ENCODE data around the gene HTT. TPM values are rescaled to one million over a fixed set of nuclear protein-coding genes. Genes with fewer than 3 reads are reported as not detected.

HTT gene
- total and polyA plus RNA-seq, 10 of the 15 experiments (the other 5 are each of a cell fraction or from before 2014, with no cell fraction given): 3.3 to 113 (median 43.3) TPM

DNA sequence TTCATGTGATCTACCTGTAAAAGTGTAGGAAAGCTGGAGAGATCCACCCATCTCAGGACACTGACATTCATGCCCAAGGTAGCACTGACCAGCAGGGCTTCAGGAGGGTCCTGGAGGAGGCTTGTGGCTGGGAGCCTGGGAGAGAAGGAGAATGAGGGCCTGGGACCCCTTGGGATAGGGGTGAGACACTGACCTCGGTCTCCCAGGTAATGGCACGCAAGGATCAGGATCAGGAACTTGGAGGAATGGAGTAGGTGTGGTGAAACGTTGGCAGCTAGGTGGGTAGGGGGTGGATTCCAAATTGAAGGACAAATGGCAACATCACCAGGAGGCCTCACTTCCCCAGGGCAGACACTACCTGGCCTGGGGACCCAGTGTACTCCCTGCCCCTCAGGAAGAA lies 206.0 kb downstream of the HTT start:
- H3K79me2 ChIP-seq (ENCODE audit: control insufficient read depth, insufficient read depth, low read length): no peaks in the 10 kb centered on the region
- no peaks in the 10 kb centered on the region for H4K20me1 ChIP-seq (ENCODE audit: control insufficient read depth, insufficient read depth)
- TF ChIP-seq MYB (IDR thresholded peaks at IDR 0.05; ENCODE audit: borderline replicate concordance, low read depth, low read length): no peak
- TF ChIP-seq, protein P1, sequence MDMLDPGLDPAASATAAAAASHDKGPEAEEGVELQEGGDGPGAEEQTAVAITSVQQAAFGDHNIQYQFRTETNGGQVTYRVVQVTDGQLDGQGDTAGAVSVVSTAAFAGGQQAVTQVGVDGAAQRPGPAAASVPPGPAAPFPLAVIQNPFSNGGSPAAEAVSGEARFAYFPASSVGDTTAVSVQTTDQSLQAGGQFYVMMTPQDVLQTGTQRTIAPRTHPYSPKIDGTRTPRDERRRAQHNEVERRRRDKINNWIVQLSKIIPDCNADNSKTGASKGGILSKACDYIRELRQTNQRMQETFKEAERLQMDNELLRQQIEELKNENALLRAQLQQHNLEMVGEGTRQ (IDR thresholded peaks at IDR 0.05; ENCODE audit: borderline replicate concordance, low read depth, low read length): no peak
- POLR2A ChIA-PET: no interaction called here
- H3K4me1 ChIP-seq (ENCODE audit: control insufficient read depth, insufficient read depth, low read length): no peaks in the 10 kb centered on the region
- ATAC-seq: no peak
- H3K27me3 ChIP-seq (replicated peaks in 1 of 2; ENCODE audit: control insufficient read depth in 2 of 2, insufficient read depth in 2 of 2, low read length in 1 of 2): 0 out of 4 replicates have a peak, but pooled peaks cover 0 to 2% of the 10 kb centered on the region in 2 experiments
- H3K36me3 ChIP-seq (ENCODE audit: control insufficient read depth in 2 of 2, insufficient read depth in 2 of 2, low read length in 1 of 2): no peaks in the 10 kb centered on the region
- CTCF ChIA-PET: no interaction called here
- peaks cover 2% of the 10 kb centered on the region; the same call in 1 of the 3 replicates for H3K9me3 ChIP-seq (replicated peaks; ENCODE audit: control insufficient read depth, insufficient read depth, low read length)
- intact Hi-C loops (cut with micrococcal nuclease; ENCODE audit: unreplicated experiment): no loop called here
- H2AFZ ChIP-seq (ENCODE audit: control insufficient read depth, low read depth, low read length): no peak overlapping the region
- WGBS (ENCODE audit: insufficient coverage, insufficient replicate concordance, low lambda C conversion rate, missing lambda C conversion rate): 32% methylated on average over 3 of the region's 3 CpGs
- BruUV-seq (replicated peaks): no TSS peak
- no peak for FAIRE-seq
- H3K9ac ChIP-seq (ENCODE audit: control insufficient read depth, insufficient read depth, low read length): no peak overlapping the region
- H3K27ac ChIP-seq (ENCODE audit: control insufficient read depth, insufficient read depth): no peak overlapping the region
- DNase-seq (ENCODE audit: low read depth, low spot score): no peak
- in situ Hi-C loops (cut with MboI): no loop called here
- H3K4me2 ChIP-seq (ENCODE audit: control insufficient read depth, insufficient read depth): no peak overlapping the region
- RAD21 ChIA-PET (ENCODE audit: unreplicated experiment): no interaction called here
- no peak overlapping the region for H3K4me3 ChIP-seq
- SMC1A ChIA-PET (ENCODE audit: uncharacterized antibody, unreplicated experiment): no interaction called here

DNA sequence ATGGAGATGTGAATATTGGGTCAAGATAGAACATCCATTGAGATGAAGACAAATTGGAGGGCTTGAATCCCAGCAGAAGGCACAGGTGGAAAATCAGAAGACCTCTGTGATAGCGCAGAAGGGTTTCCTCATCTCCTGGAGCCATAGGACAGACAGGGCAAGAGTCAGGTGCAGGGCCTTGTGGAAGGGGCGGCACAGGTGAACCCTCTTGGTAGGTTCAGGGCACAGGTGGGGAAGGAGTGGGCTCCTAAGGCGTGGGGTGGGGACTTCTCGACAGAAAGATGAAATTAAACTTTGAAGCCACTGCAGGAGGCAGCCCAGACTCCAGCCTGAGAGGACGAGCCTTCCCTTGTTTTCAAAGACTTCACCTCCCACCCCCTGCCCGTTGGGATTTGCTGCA lies 209.0 kb downstream of the HTT start:
- BruUV-seq (replicated peaks): no TSS peak
- ChIA-PET CTCF (interaction anchor here (0.6 kb wide), 1 partner anchor 9 kb away, joined by 3 read pairs; no protein-coding TSS in a partner anchor), RAD21 (ENCODE audit: unreplicated experiment) (no interaction called here), SMC1A (ENCODE audit: uncharacterized antibody, unreplicated experiment) (no interaction called here), POLR2A (no interaction called here)
- ATAC-seq (no peak), FAIRE-seq (no peak), DNase-seq (ENCODE audit: low read depth, low spot score) (no peak)
- Histone ChIP-seq H3K27me3 (replicated peaks in 1 of 2; ENCODE audit: control insufficient read depth in 2 of 2, insufficient read depth in 2 of 2, low read length in 1 of 2) (no peaks in the 10 kb centered on the region), H3K4me1 (ENCODE audit: control insufficient read depth, insufficient read depth, low read length) (peaks cover 14% of the 10 kb centered on the region), H4K20me1 (ENCODE audit: control insufficient read depth, insufficient read depth) (no peaks in the 10 kb centered on the region), H3K4me3 (no peak overlapping the region), H3K9ac (ENCODE audit: control insufficient read depth, insufficient read depth, low read length) (no peak overlapping the region), H2AFZ (ENCODE audit: control insufficient read depth, low read depth, low read length) (no peak overlapping the region), H3K79me2 (ENCODE audit: control insufficient read depth, insufficient read depth, low read length) (no peaks in the 10 kb centered on the region), H3K27ac (ENCODE audit: control insufficient read depth, insufficient read depth) (no peak overlapping the region), H3K4me2 (ENCODE audit: control insufficient read depth, insufficient read depth) (no peak overlapping the region), H3K9me3 (replicated peaks; ENCODE audit: control insufficient read depth, insufficient read depth, low read length) (peaks cover 2% of the 10 kb centered on the region; the same call in 1 of the 3 replicates), H3K36me3 (ENCODE audit: control insufficient read depth in 2 of 2, insufficient read depth in 2 of 2, low read length in 1 of 2) (no peaks in the 10 kb centered on the region)
- intact Hi-C loops (cut with micrococcal nuclease; ENCODE audit: unreplicated experiment) (no loop called here), in situ Hi-C loops (cut with MboI) (no loop called here)
- WGBS (ENCODE audit: insufficient coverage, insufficient replicate concordance, low lambda C conversion rate, missing lambda C conversion rate): 26% methylated on average over 6 of the region's 6 CpGs
- no peak for TF ChIP-seq MXI1 (IDR thresholded peaks at IDR 0.05; ENCODE audit: low read depth, low read length)
- TF ChIP-seq, protein P2, sequence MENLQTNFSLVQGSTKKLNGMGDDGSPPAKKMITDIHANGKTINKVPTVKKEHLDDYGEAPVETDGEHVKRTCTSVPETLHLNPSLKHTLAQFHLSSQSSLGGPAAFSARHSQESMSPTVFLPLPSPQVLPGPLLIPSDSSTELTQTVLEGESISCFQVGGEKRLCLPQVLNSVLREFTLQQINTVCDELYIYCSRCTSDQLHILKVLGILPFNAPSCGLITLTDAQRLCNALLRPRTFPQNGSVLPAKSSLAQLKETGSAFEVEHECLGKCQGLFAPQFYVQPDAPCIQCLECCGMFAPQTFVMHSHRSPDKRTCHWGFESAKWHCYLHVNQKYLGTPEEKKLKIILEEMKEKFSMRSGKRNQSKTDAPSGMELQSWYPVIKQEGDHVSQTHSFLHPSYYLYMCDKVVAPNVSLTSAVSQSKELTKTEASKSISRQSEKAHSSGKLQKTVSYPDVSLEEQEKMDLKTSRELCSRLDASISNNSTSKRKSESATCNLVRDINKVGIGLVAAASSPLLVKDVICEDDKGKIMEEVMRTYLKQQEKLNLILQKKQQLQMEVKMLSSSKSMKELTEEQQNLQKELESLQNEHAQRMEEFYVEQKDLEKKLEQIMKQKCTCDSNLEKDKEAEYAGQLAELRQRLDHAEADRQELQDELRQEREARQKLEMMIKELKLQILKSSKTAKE (IDR thresholded peaks at IDR 0.05; ENCODE audit: low read depth, poor library complexity, severe bottlenecking): no peak
- no peak for TF ChIP-seq RBBP5 (conservative IDR thresholded peaks at IDR 0.05)
- no peak for TF ChIP-seq GABPA (IDR thresholded peaks at IDR 0.05; ENCODE audit: low read depth)
- TF ChIP-seq NFIC (IDR thresholded peaks at IDR 0.05; ENCODE audit: low read depth, low read length): no peak
- TF ChIP-seq, protein P3, sequence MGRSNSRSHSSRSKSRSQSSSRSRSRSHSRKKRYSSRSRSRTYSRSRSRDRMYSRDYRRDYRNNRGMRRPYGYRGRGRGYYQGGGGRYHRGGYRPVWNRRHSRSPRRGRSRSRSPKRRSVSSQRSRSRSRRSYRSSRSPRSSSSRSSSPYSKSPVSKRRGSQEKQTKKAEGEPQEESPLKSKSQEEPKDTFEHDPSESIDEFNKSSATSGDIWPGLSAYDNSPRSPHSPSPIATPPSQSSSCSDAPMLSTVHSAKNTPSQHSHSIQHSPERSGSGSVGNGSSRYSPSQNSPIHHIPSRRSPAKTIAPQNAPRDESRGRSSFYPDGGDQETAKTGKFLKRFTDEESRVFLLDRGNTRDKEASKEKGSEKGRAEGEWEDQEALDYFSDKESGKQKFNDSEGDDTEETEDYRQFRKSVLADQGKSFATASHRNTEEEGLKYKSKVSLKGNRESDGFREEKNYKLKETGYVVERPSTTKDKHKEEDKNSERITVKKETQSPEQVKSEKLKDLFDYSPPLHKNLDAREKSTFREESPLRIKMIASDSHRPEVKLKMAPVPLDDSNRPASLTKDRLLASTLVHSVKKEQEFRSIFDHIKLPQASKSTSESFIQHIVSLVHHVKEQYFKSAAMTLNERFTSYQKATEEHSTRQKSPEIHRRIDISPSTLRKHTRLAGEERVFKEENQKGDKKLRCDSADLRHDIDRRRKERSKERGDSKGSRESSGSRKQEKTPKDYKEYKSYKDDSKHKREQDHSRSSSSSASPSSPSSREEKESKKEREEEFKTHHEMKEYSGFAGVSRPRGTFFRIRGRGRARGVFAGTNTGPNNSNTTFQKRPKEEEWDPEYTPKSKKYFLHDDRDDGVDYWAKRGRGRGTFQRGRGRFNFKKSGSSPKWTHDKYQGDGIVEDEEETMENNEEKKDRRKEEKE (IDR thresholded peaks at IDR 0.05): no peak
- no peak for TF ChIP-seq CBFB (IDR thresholded peaks at IDR 0.05; ENCODE audit: low read depth)

Measured in GM12878 (cell line).